ENCODE results near the gene BBX. TPM values are rescaled to one million over a fixed set of nuclear protein-coding genes. Genes with fewer than 3 reads are reported as not detected.
A peak's percentile ranks its signal among the peaks of the same experiment; 100 is the strongest.

BBX gene
- total RNA-seq, 1 donor from 2014 or later, result 51.6 TPM

DNA sequence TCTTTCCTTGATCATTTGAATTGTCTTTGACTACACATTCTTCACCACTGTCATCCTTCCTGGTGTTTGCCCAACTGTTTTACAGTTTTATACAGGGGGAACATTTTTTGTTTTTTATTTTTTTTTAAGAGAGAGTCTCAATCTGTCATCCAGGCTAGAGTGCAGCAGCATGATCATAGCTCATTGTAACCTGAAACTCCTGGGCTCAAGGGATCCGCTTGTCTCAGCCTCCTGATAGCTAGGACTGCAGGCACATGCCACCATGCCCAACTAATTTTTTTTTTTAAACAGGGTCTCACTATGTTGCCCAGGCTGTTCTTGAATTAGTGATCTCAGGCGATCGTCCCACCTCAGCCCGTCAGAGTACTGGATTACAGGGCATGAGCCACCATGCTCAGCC is 222.6 kb downstream of the BBX start:
- Mint-ChIP-seq H3K4me3 (no peak overlapping the region), H3K36me3 (ENCODE audit: low read depth) (no peaks in the 10 kb centered on the region), H3K4me1 (peaks cover 30% of the 10 kb centered on the region), H3K27ac (ENCODE audit: unreplicated experiment) (no peak overlapping the region), H3K27me3 (ENCODE audit: low read depth) (no peaks in the 10 kb centered on the region), H3K9me3 (no peaks in the 10 kb centered on the region)
- no peak for TF ChIP-seq CTCF (conservative IDR thresholded peaks at IDR 0.05)
- DNase-seq (ENCODE audit: low read depth, low spot score), result no peak

DNA sequence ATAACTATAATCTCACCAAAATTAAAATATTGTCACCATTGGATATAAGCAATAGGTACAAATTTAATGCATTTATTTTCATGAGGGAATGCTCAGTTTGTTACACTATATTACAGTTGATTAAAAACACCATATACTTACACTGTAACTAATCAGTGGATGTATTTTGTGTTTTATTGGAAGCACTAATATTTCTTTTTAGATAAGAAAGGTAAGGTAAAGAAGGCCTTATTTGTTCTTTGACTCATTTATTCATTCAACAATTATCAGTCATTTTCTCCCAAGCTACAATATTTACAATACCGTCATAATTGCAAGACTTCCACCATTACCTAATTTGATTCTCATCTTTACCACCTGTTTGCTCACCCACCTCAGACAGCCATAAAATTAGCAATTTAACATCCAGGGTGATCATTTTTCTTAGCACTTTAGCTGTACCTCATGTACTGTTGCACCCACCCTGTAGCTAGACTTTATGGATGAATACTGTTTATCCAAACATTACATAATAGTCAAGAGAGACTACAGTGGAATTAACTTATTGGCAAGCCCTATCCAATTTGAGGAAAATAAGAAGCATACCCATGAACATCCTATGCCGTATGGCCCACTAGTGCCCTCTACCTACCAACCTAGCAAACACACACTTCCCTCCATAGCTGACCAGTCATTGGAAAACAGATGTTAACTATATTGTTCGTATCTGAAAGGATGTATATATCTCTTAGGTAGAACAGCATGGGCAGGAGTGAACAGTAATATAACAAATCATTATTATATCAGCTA is 229.6 kb downstream of the BBX start:
- peaks cover 18% of the 10 kb centered on the region for H3K4me1 Mint-ChIP-seq
- H3K9me3 Mint-ChIP-seq, result no peaks in the 10 kb centered on the region
- no peak for DNase-seq (ENCODE audit: low read depth, low spot score)
- no peaks in the 10 kb centered on the region for H3K27me3 Mint-ChIP-seq (ENCODE audit: low read depth)
- peaks cover 3% of the 10 kb centered on the region for H3K36me3 Mint-ChIP-seq (ENCODE audit: low read depth)
- TF ChIP-seq CTCF (conservative IDR thresholded peaks at IDR 0.05), result peak; percentile 56
- H3K4me3 Mint-ChIP-seq, result no peak overlapping the region
- peak overlapping the region; percentile 12 for H3K27ac Mint-ChIP-seq (ENCODE audit: unreplicated experiment)

DNA sequence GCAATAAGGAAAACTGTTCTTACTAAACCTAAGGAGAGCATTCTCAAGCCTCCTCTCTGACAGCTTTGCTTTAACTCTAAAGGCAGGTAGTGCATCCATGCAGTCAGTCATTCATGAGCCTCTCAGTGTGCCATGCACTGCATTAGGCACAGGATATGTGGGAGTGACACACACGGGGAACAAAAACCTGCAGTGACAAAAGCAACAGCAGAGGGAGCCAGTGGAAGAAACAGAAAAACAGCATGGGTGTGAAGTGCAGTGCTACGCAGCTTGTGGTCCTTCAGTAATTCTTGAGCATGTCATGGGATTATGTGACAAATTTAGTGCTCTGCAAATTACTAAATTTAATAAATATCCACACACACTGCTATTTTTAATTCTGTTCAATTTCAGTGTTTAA is 230.7 kb downstream of the BBX start:
- peaks cover 18% of the 10 kb centered on the region for H3K4me1 Mint-ChIP-seq
- no peaks in the 10 kb centered on the region for H3K9me3 Mint-ChIP-seq
- H3K27ac Mint-ChIP-seq (ENCODE audit: unreplicated experiment), result no peak overlapping the region
- peak; percentile 72 for TF ChIP-seq CTCF (conservative IDR thresholded peaks at IDR 0.05)
- DNase-seq (ENCODE audit: low read depth, low spot score), result peak; percentile 48
- H3K27me3 Mint-ChIP-seq (ENCODE audit: low read depth), result no peaks in the 10 kb centered on the region
- H3K4me3 Mint-ChIP-seq, result no peak overlapping the region
- H3K36me3 Mint-ChIP-seq (ENCODE audit: low read depth), result peaks cover 8% of the 10 kb centered on the region

DNA sequence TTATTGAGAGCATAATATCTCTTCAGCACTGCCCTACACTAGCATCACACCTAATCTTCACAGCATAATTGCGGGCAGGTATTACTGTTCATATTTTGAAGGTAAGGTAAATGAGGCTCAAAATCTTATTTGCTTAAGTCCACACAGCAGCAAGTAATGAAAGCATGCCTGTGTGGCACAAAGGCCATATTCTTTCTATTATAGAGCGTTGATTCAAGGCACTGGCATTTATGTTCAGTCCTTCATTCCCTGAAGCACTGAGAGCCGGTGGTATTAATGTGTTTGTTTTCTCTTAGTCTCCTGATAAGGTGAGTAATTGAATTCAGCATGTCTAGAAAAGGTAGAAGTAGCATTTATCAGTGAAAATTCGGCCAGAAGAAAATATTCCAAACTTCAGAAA is 231.2 kb downstream of the BBX start:
- H3K4me3 Mint-ChIP-seq, result no peak overlapping the region

GRCh38 chr3:107756649-107757048 is 233.9 kb downstream of the BBX start:
- Mint-ChIP-seq H3K9me3 (no peaks in the 10 kb centered on the region), H3K36me3 (ENCODE audit: low read depth) (peaks cover 11% of the 10 kb centered on the region), H3K27me3 (ENCODE audit: low read depth) (no peaks in the 10 kb centered on the region), H3K27ac (ENCODE audit: unreplicated experiment) (no peak overlapping the region), H3K4me3 (no peak overlapping the region), H3K4me1 (peaks cover 29% of the 10 kb centered on the region)
- DNase-seq (ENCODE audit: low read depth, low spot score), result no peak
- no peak for TF ChIP-seq CTCF (conservative IDR thresholded peaks at IDR 0.05)

More for the DNA sequence above, 231.2 kb downstream of the BBX start:
- peaks cover 8% of the 10 kb centered on the region for H3K36me3 Mint-ChIP-seq (ENCODE audit: low read depth)
- H3K27ac Mint-ChIP-seq (ENCODE audit: unreplicated experiment), result no peak overlapping the region
- no peaks in the 10 kb centered on the region for H3K9me3 Mint-ChIP-seq
- no peak for DNase-seq (ENCODE audit: low read depth, low spot score)
- H3K27me3 Mint-ChIP-seq (ENCODE audit: low read depth), result no peaks in the 10 kb centered on the region
- TF ChIP-seq CTCF (conservative IDR thresholded peaks at IDR 0.05), result no peak
- peaks cover 18% of the 10 kb centered on the region for H3K4me1 Mint-ChIP-seq
